Liver (tissue), 9 donors: ENCODE results near the gene IL1RAPL1. TPM values are rescaled to one million over a fixed set of nuclear protein-coding genes. Genes with fewer than 3 reads are reported as not detected.

Experiments used
- DNase-seq: peaks from one replicate; pipeline ENCODE4 v3.0.0-alpha.2; 2017; ENCODE audit warnings: low spot score
- H3K27ac ChIP-seq, 2 donors: one replicate each; pipeline ENCODE4 v1.7.0; 2013; ENCODE audit warnings: inconsistent platforms in 2 of 2, low read length in 2 of 2, control low read depth in 1 of 2, low read depth in 1 of 2, mild to moderate bottlenecking in 1 of 2
- H3K27me3 ChIP-seq, 4 donors: one replicate each; pipeline versions ENCODE4 v1.6.1 to v1.7.0; 2013; ENCODE audit warnings: low read length in 3 of 4, inconsistent platforms in 1 of 4, mild to moderate bottlenecking in 1 of 4, moderate library complexity in 1 of 4; ENCODE audit not compliant: control insufficient read depth in 4 of 4, insufficient read depth in 4 of 4
- H3K36me3 ChIP-seq, 4 donors: one replicate each; pipeline versions ENCODE4 v1.6.1 to v1.7.0; 2013; ENCODE audit warnings: low read length in 3 of 4, mild to moderate bottlenecking in 3 of 4, low read depth in 1 of 4, moderate library complexity in 1 of 4; ENCODE audit not compliant: control insufficient read depth in 4 of 4, insufficient read depth in 3 of 4
- H3K4me1 ChIP-seq, 4 donors: one replicate each; pipeline versions ENCODE4 v1.6.1 to v1.7.0; 2013; ENCODE audit warnings: low read length in 3 of 4, mild to moderate bottlenecking in 3 of 4, moderate library complexity in 1 of 4; ENCODE audit not compliant: control insufficient read depth in 4 of 4, insufficient read depth in 4 of 4
- H3K4me3 ChIP-seq, 3 donors: one replicate each; pipeline versions ENCODE4 v1.6.1 to v1.7.0; 2013; ENCODE audit warnings: low read length in 3 of 3, control low read depth in 1 of 3, low read depth in 1 of 3, mild to moderate bottlenecking in 1 of 3
- H3K9ac ChIP-seq, 2 donors: one replicate each; pipeline ENCODE4 v1.7.0; 2013; ENCODE audit warnings: low read length in 2 of 2, mild to moderate bottlenecking in 2 of 2, moderate library complexity in 2 of 2, control low read depth in 1 of 2, low read depth in 1 of 2
- H3K9me3 ChIP-seq, 4 donors: one replicate each; pipeline versions ENCODE4 v1.6.1 to v1.7.0; 2013; ENCODE audit warnings: low read length in 3 of 4; ENCODE audit not compliant: control insufficient read depth in 4 of 4
- EGR1 ChIP-seq, 2 donors: IDR thresholded peaks; 2 replicates each; pipeline ENCODE4 v1.6.1; 2016 to 2018; ENCODE audit warnings: antibody characterized with exemption in 2 of 2, low read depth in 2 of 2
- FOXA1 ChIP-seq: IDR thresholded peaks from 2 replicates; pipeline ENCODE4 v1.6.1; 2016; ENCODE audit warnings: antibody characterized with exemption
- FOXA2 ChIP-seq: IDR thresholded peaks from 2 replicates; pipeline ENCODE4 v1.6.1; 2016; ENCODE audit warnings: antibody characterized with exemption
- GABPA ChIP-seq, 2 donors: IDR thresholded peaks in 1 of 2; conservative IDR thresholded peaks in 1 of 2; 2 replicates each; pipeline ENCODE4 v1.6.1; 2016; ENCODE audit warnings: antibody characterized with exemption in 2 of 2, mild to moderate bottlenecking in 1 of 2, moderate library complexity in 1 of 2
- HNF4A ChIP-seq, 2 donors: conservative IDR thresholded peaks; 2 replicates each; pipeline ENCODE4 v1.6.1; 2016; ENCODE audit warnings: antibody characterized with exemption in 2 of 2, mild to moderate bottlenecking in 2 of 2
- NR2F2 ChIP-seq: IDR thresholded peaks from 2 replicates; pipeline ENCODE4 v1.6.1; 2016; ENCODE audit warnings: antibody characterized with exemption
- RAD21 ChIP-seq, 2 donors: IDR thresholded peaks; 2 replicates each; pipeline ENCODE4 v1.6.1; 2016; ENCODE audit warnings: antibody characterized with exemption in 2 of 2, mild to moderate bottlenecking in 2 of 2
- SP1 ChIP-seq: IDR thresholded peaks from 2 replicates; pipeline ENCODE4 v1.6.1; 2018; ENCODE audit warnings: antibody characterized with exemption, mild to moderate bottlenecking
- TAF1 ChIP-seq: conservative IDR thresholded peaks from 2 replicates; pipeline ENCODE4 v1.6.1; 2016; ENCODE audit warnings: antibody characterized with exemption, mild to moderate bottlenecking
- WGBS: extraction: QIAGEN DNeasy Blood & Tissue Kit; methylation state at CpG from one replicate; pipeline ENCODE4 v1.1.7; 2013; 5-methylcytosine and 5-hydroxymethylcytosine counted together
- polyA plus RNA-seq, 2 donors: library from polyadenylated mRNA; stranded (reverse) in 1 of 2; unstranded in 1 of 2; fragments of 200-250 nt in 1 of 2; fragments of >200 nt in 1 of 2; fragmentation: Nextera tagmentation in 1 of 2; extraction: Ambion mirVana in 1 of 2; gene quantifications; one replicate each; pipeline versions ENCODE4 v1.2.1 to v1.2.3, GENCODE V29; 2013 to 2015
- total RNA-seq, 2 donors: library from RNA; depleted of rRNA; stranded (reverse); fragments of >200 nt; gene quantifications; one replicate each; pipeline ENCODE4 v1.2.3, GENCODE V29; 2014
- TF ChIP-seq, protein P1 (sequence below): IDR thresholded peaks from 2 replicates; pipeline ENCODE4 v1.6.1; 2016; ENCODE audit warnings: antibody characterized with exemption
- TF ChIP-seq, protein P2 (sequence below): IDR thresholded peaks from 2 replicates; pipeline ENCODE4 v1.6.1; 2016; ENCODE audit warnings: antibody characterized with exemption, mild to moderate bottlenecking
- TF ChIP-seq, protein P3 (sequence below): IDR thresholded peaks from 2 replicates; pipeline ENCODE4 v1.6.1; 2016; ENCODE audit warnings: antibody characterized with exemption
- donor health status: healthy.
- donor health status: healthy.
- donor health status: healthy.
- donor health status: healthy.
- donor health status: healthy.

IL1RAPL1 gene
- total and polyA plus RNA-seq, 4 donors = 0.08 to 0.33 TPM; not detected in 2

DNA sequence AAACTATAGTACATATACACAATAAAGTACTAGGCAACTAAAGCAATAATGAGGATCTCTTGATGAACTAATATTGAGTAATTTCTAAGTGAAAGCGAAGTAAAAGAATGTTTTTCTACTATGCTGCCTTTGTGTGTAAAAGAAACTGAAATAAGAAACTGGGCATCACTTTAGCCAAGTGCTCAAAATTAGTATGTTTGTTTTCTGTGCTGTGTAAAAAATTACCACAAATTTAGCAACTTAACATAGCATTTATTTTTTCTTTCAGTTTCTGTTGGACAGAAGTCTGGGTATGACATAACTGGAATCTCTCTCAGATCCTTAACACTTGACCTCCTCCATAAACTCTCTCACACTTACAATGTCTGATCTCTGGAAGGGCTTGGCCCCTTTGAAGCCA lies 941.0 kb downstream of the IL1RAPL1 start:
- Histone ChIP-seq H3K9me3 (no peaks in the 10 kb centered on the region), H3K9ac (no peak overlapping the region), H3K27ac (no peak overlapping the region), H3K27me3 (no peaks in the 10 kb centered on the region), H3K36me3 (no peaks in the 10 kb centered on the region), H3K4me1 (no peaks in the 10 kb centered on the region), H3K4me3 (no peak overlapping the region)
- WGBS = 75% methylated on average over 1 of the region's 1 CpG
- no peak for TF ChIP-seq GABPA (IDR thresholded peaks at IDR 0.05 in 1 of 2, conservative IDR thresholded peaks at IDR 0.05 in 1 of 2)
- TF ChIP-seq HNF4A (conservative IDR thresholded peaks at IDR 0.05) = no peak
- TF ChIP-seq, protein P1, sequence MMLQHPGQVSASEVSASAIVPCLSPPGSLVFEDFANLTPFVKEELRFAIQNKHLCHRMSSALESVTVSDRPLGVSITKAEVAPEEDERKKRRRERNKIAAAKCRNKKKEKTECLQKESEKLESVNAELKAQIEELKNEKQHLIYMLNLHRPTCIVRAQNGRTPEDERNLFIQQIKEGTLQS = no peak
- TF ChIP-seq, protein P2, sequence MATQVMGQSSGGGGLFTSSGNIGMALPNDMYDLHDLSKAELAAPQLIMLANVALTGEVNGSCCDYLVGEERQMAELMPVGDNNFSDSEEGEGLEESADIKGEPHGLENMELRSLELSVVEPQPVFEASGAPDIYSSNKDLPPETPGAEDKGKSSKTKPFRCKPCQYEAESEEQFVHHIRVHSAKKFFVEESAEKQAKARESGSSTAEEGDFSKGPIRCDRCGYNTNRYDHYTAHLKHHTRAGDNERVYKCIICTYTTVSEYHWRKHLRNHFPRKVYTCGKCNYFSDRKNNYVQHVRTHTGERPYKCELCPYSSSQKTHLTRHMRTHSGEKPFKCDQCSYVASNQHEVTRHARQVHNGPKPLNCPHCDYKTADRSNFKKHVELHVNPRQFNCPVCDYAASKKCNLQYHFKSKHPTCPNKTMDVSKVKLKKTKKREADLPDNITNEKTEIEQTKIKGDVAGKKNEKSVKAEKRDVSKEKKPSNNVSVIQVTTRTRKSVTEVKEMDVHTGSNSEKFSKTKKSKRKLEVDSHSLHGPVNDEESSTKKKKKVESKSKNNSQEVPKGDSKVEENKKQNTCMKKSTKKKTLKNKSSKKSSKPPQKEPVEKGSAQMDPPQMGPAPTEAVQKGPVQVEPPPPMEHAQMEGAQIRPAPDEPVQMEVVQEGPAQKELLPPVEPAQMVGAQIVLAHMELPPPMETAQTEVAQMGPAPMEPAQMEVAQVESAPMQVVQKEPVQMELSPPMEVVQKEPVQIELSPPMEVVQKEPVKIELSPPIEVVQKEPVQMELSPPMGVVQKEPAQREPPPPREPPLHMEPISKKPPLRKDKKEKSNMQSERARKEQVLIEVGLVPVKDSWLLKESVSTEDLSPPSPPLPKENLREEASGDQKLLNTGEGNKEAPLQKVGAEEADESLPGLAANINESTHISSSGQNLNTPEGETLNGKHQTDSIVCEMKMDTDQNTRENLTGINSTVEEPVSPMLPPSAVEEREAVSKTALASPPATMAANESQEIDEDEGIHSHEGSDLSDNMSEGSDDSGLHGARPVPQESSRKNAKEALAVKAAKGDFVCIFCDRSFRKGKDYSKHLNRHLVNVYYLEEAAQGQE = no peak
- no peak for TF ChIP-seq NR2F2
- no peak for TF ChIP-seq FOXA2
- no peak for DNase-seq

- Histone ChIP-seq H3K9ac (no peak overlapping the region), H3K4me1 (no peaks in the 10 kb centered on the region), H3K4me3 (no peak overlapping the region), H3K36me3 (no peaks in the 10 kb centered on the region), H3K27me3 (no peaks in the 10 kb centered on the region), H3K27ac (no peak overlapping the region), H3K9me3 (no peaks in the 10 kb centered on the region)
- TF ChIP-seq RAD21 (IDR thresholded peaks at IDR 0.05) (no peak), SP1 (no peak), FOXA1 (no peak), NR2F2 (no peak), TAF1 (no peak), EGR1 (IDR thresholded peaks at IDR 0.05; ENCODE audit: low read depth in 2 of 2) (no peak), HNF4A (conservative IDR thresholded peaks at IDR 0.05) (no peak)
- TF ChIP-seq, protein P3, sequence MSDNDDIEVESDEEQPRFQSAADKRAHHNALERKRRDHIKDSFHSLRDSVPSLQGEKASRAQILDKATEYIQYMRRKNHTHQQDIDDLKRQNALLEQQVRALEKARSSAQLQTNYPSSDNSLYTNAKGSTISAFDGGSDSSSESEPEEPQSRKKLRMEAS = no peak
- TF ChIP-seq, protein P2 = no peak
- DNase-seq = no peak
- 82% methylated on average over 2 of the region's 2 CpGs for WGBS
Measured at GRCh38 chrX:29530501-29530900, 943.3 kb downstream of the IL1RAPL1 start.
